Colon (tissue), 2 donors: ENCODE results near the gene SEPTIN8.

Experiments
- FAIRE-seq: peaks from 2 replicates; lab custom pipeline; 2012; peaks lifted over from hg19 to GRCh38; lab: Jason Lieb, UNC
- donor health status: control.
- donor health status: control.

The SEPTIN8 gene

GRCh38 chr5:132747616-132748440, 29.2 kb downstream of the SEPTIN8 start:
- FAIRE-seq, result no peak

- FAIRE-seq, result no peak
Observed at GRCh38 chr5:132746954-132747615, 30.0 kb downstream of the SEPTIN8 start, which contains the start of gene CCNI2. TSS of gene CCNI2 (plus strand) at chr5:132747426. CDS start at chr5:132747496, 70 bp downstream.

GRCh38 chr5:132746592-132746953, 30.5 kb downstream of the SEPTIN8 start:
- FAIRE-seq, result no peak

- FAIRE-seq, result no peak
Observed at GRCh38 chr5:132744659-132745058, 32.4 kb downstream of the SEPTIN8 start.

- FAIRE-seq, result no peak
Observed at GRCh38 chr5:132742626-132743025, 34.4 kb downstream of the SEPTIN8 start.

GRCh38 chr5:132742158-132742557, 34.9 kb downstream of the SEPTIN8 start:
- no peak for FAIRE-seq

GRCh38 chr5:132739232-132739631, 37.8 kb downstream of the SEPTIN8 start:
- FAIRE-seq, result no peak

- FAIRE-seq, result no peak
Observed at GRCh38 chr5:132737982-132738681, 38.9 kb downstream of the SEPTIN8 start.

- FAIRE-seq, result no peak
Observed at GRCh38 chr5:132736853-132737833, 39.9 kb downstream of the SEPTIN8 start, which contains the start of gene KIF3A. TSS of gene KIF3A (minus strand) at chr5:132737546. CDS start at chr5:132737419, 127 bp downstream.

DNA sequence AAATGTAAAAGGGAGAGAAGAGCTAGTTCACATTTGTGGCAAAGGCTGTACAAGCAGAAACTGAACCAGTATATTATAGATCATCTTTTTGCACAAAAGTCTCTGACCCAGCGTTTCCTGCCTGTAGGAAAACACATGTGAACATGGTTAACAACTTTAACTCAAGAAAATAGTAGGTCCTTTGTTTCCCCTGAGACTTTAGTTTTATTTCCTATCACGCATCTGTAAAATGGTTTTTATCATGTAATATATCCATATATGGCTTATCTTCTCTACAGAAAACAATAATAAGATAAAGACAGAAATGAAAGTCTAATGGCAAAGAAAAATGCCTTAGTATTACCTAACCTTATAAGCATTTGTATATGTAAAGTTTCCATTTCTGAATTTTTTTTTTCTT, 42.4 kb downstream of the SEPTIN8 start:
- no peak for FAIRE-seq

DNA sequence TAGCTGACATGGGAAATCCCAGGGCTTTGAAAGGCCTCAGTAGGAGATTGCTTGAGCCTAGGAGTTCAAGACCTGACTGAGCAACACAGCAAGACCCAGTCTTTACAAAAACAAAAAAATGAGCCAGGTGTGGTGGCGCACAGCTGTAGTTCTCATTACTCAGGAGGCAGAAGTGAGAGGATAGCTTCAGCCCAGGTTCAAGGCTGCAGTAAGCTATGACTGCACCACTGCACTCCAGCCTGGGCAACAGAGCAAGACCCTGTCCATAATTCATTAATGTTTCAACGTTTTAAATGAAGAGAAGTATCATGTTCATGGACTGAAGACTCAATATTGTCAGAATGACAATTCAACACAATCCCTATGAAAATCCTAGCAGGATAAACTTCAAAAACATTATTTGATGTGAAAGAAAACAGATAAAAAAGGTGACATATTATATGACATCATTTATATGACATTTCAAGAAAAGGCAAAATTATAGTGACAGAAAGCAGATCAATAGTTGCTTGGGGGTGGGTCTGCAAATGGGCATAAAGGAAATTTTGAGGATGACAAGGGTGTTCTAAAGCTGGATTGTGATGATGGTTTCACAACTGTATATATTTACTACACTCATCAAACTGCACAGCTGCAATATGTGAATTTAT, 43.4 kb downstream of the SEPTIN8 start:
- no peak for FAIRE-seq

- no peak for FAIRE-seq
Observed at GRCh38 chr5:132729896-132730295, 47.1 kb downstream of the SEPTIN8 start.

DNA sequence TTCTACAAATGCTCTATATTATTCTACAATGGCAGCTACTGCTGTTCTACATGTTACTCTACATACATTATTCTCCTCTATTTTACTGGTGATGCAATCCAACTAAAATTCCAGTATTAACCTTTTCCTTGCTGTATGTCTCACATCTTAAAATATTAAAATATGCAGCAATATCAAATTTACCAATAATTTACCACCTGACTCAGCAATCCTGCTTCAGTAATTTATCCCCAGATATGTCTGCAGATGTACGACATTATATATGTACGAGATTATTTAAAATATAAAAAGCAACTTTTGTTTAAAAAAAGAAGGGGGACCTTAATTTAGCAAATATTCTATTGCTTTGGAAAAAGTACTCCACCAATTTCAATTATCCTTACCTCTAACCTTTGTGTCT, 51.3 kb downstream of the SEPTIN8 start:
- no peak for FAIRE-seq

GRCh38 chr5:132718544-132719312, 58.3 kb downstream of the SEPTIN8 start:
- no peak for FAIRE-seq

DNA sequence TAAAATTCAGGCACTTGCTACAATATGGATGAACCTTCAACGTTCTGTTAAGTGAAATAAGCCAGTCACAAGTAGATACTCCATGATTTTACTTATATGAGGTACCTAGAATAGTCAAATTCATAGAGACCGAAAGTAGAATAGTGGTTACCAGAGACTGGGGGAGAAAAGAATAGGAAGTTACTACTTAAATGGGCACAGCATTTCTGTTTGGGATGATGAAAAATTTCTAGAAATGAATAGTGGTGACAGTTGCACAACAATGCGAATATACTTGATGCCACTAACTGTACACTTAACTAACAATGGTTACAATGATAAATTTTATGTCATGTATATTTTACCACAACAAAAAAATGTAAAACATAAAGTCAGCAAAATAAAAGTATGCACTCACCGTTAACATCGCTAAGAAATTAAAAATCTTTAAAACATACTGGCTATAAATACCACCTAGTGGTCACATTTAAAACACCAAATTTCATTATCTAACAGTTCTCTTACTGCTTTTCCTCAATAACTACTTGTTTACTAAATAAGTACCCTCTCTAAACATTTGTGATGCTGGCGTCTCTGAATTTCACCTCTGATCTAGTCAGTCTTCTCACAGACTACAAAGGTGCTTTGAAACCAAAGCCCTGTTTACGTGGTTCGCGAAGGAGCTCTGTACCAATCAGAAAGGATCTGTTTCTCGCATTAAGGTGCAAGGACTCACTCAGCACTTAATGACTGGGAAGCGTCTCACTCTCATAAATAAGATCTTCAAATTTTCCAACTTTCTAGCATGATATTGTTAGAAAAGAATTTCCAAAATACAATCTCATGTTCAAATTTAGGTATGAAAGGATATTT, 62.4 kb downstream of the SEPTIN8 start:
- no peak for FAIRE-seq

- FAIRE-seq, result no peak
Observed at GRCh38 chr5:132708645-132709044, 68.4 kb downstream of the SEPTIN8 start.

- FAIRE-seq, result no peak
Observed at GRCh38 chr5:132704875-132705274, 72.2 kb downstream of the SEPTIN8 start.
